Measurements from ENCODE around the gene ANO4.
"Not testable (repeated sequence)": the region's sequence is repeated elsewhere in the genome, so short reads cannot be mapped to it uniquely, and the experiment has no call there.

ANO4 gene

GRCh38 chr12:101051151-101051550 lies 256.6 kb downstream of the ANO4 start:
- no peaks in the 10 kb centered on the region for H3K9me3 ChIP-seq (ENCODE audit: low read depth, low read length)
- H3K4me3 ChIP-seq, result no peak overlapping the region
- TF ChIP-seq POLR2AphosphoS5 (IDR thresholded peaks at IDR 0.05; ENCODE audit: borderline replicate concordance, low read depth, low read length) (no peak), FOXP2 (optimal IDR thresholded peaks at IDR 0.05; ENCODE audit: control extremely low read depth, extremely low read length, insufficient read depth) (no peak), EZH2 (IDR thresholded peaks at IDR 0.05) (no peak)
- H3K27ac ChIP-seq, result no peak overlapping the region
- no peaks in the 10 kb centered on the region for H3K36me3 ChIP-seq (ENCODE audit: insufficient read depth, low read length)
- no peak overlapping the region for H3K9ac ChIP-seq (ENCODE audit: insufficient read length)
- DNase-seq (ENCODE audit: low read depth, low spot score), result no peak

- no peak for DNase-seq (ENCODE audit: low read depth, low spot score)
- Histone ChIP-seq H3K9ac (ENCODE audit: insufficient read length) (no peak overlapping the region), H3K27ac (no peak overlapping the region)
These were observed 257.4 kb downstream of the ANO4 start for GRCh38 chr12:101051901-101052550.

GRCh38 chr12:101053203-101053602 lies 258.6 kb downstream of the ANO4 start:
- Histone ChIP-seq H3K9me3 (ENCODE audit: low read depth, low read length) (no peaks in the 10 kb centered on the region), H3K4me3 (no peak overlapping the region), H3K36me3 (ENCODE audit: insufficient read depth, low read length) (no peaks in the 10 kb centered on the region), H3K9ac (ENCODE audit: insufficient read length) (no peak overlapping the region), H3K27ac (no peak overlapping the region)
- DNase-seq (ENCODE audit: low read depth, low spot score), result no peak
- TF ChIP-seq EZH2 (IDR thresholded peaks at IDR 0.05) (no peak), FOXP2 (optimal IDR thresholded peaks at IDR 0.05; ENCODE audit: control extremely low read depth, extremely low read length, insufficient read depth) (no peak), POLR2AphosphoS5 (IDR thresholded peaks at IDR 0.05; ENCODE audit: borderline replicate concordance, low read depth, low read length) (no peak)

More at GRCh38 chr12:101051901-101052550, 257.4 kb downstream of the ANO4 start:
- no peak for TF ChIP-seq POLR2AphosphoS5 (IDR thresholded peaks at IDR 0.05; ENCODE audit: borderline replicate concordance, low read depth, low read length)
- TF ChIP-seq EZH2 (IDR thresholded peaks at IDR 0.05), result no peak
- no peak for TF ChIP-seq FOXP2 (optimal IDR thresholded peaks at IDR 0.05; ENCODE audit: control extremely low read depth, extremely low read length, insufficient read depth)
- Histone ChIP-seq H3K4me3 (no peak overlapping the region), H3K36me3 (ENCODE audit: insufficient read depth, low read length) (no peaks in the 10 kb centered on the region), H3K9me3 (ENCODE audit: low read depth, low read length) (no peaks in the 10 kb centered on the region)

GRCh38 chr12:101055940-101056339 lies 261.4 kb downstream of the ANO4 start:
- TF ChIP-seq POLR2AphosphoS5 (IDR thresholded peaks at IDR 0.05; ENCODE audit: borderline replicate concordance, low read depth, low read length) (no peak), FOXP2 (optimal IDR thresholded peaks at IDR 0.05; ENCODE audit: control extremely low read depth, extremely low read length, insufficient read depth) (no peak), EZH2 (IDR thresholded peaks at IDR 0.05) (no peak)
- Histone ChIP-seq H3K9me3 (ENCODE audit: low read depth, low read length) (no peaks in the 10 kb centered on the region), H3K4me3 (no peak overlapping the region), H3K9ac (ENCODE audit: insufficient read length) (no peak overlapping the region), H3K27ac (no peak overlapping the region), H3K36me3 (ENCODE audit: insufficient read depth, low read length) (no peaks in the 10 kb centered on the region)
- DNase-seq (ENCODE audit: low read depth, low spot score), result no peak

GRCh38 chr12:101062508-101062907 lies 267.9 kb downstream of the ANO4 start:
- not testable (repeated sequence) for H3K27ac ChIP-seq; H3K9me3 ChIP-seq (ENCODE audit: low read depth, low read length); H3K9ac ChIP-seq (ENCODE audit: insufficient read length); H3K4me3 ChIP-seq; H3K36me3 ChIP-seq (ENCODE audit: insufficient read depth, low read length); DNase-seq (ENCODE audit: low read depth, low spot score)

GRCh38 chr12:101064721-101065120 lies 270.1 kb downstream of the ANO4 start:
- Histone ChIP-seq H3K9me3 (ENCODE audit: low read depth, low read length) (no peaks in the 10 kb centered on the region), H3K4me3 (no peak overlapping the region), H3K27ac (no peak overlapping the region), H3K36me3 (ENCODE audit: insufficient read depth, low read length) (no peaks in the 10 kb centered on the region), H3K9ac (ENCODE audit: insufficient read length) (no peak overlapping the region)
- TF ChIP-seq FOXP2 (optimal IDR thresholded peaks at IDR 0.05; ENCODE audit: control extremely low read depth, extremely low read length, insufficient read depth) (no peak), POLR2AphosphoS5 (IDR thresholded peaks at IDR 0.05; ENCODE audit: borderline replicate concordance, low read depth, low read length) (no peak), EZH2 (IDR thresholded peaks at IDR 0.05) (no peak)
- DNase-seq (ENCODE audit: low read depth, low spot score), result no peak

- H3K9me3 ChIP-seq (ENCODE audit: low read depth, low read length), result no peaks in the 10 kb centered on the region
- H3K9ac ChIP-seq (ENCODE audit: insufficient read length), result no peak overlapping the region
- H3K27ac ChIP-seq, result no peak overlapping the region
- no peak for DNase-seq (ENCODE audit: low read depth, low spot score)
- no peak for TF ChIP-seq FOXP2 (optimal IDR thresholded peaks at IDR 0.05; ENCODE audit: control extremely low read depth, extremely low read length, insufficient read depth)
- no peak for TF ChIP-seq POLR2AphosphoS5 (IDR thresholded peaks at IDR 0.05; ENCODE audit: borderline replicate concordance, low read depth, low read length)
- TF ChIP-seq EZH2 (IDR thresholded peaks at IDR 0.05), result no peak
- H3K36me3 ChIP-seq (ENCODE audit: insufficient read depth, low read length), result no peaks in the 10 kb centered on the region
- no peak overlapping the region for H3K4me3 ChIP-seq
These were observed 271.9 kb downstream of the ANO4 start for GRCh38 chr12:101066489-101066888.

GRCh38 chr12:101068402-101068801 lies 273.8 kb downstream of the ANO4 start:
- Histone ChIP-seq H3K27ac (no peak overlapping the region), H3K4me3 (no peak overlapping the region), H3K9me3 (ENCODE audit: low read depth, low read length) (no peaks in the 10 kb centered on the region), H3K9ac (ENCODE audit: insufficient read length) (no peak overlapping the region), H3K36me3 (ENCODE audit: insufficient read depth, low read length) (no peaks in the 10 kb centered on the region)
- no peak for DNase-seq (ENCODE audit: low read depth, low spot score)
- TF ChIP-seq FOXP2 (optimal IDR thresholded peaks at IDR 0.05; ENCODE audit: control extremely low read depth, extremely low read length, insufficient read depth), result no peak
- TF ChIP-seq EZH2 (IDR thresholded peaks at IDR 0.05), result no peak
- TF ChIP-seq POLR2AphosphoS5 (IDR thresholded peaks at IDR 0.05; ENCODE audit: borderline replicate concordance, low read depth, low read length), result no peak

- H3K4me3 ChIP-seq, result no peak overlapping the region
- no peak overlapping the region for H3K9ac ChIP-seq (ENCODE audit: insufficient read length)
- H3K27ac ChIP-seq, result no peak overlapping the region
- TF ChIP-seq FOXP2 (optimal IDR thresholded peaks at IDR 0.05; ENCODE audit: control extremely low read depth, extremely low read length, insufficient read depth) (no peak), EZH2 (IDR thresholded peaks at IDR 0.05) (no peak), POLR2AphosphoS5 (IDR thresholded peaks at IDR 0.05; ENCODE audit: borderline replicate concordance, low read depth, low read length) (no peak)
- no peaks in the 10 kb centered on the region for H3K9me3 ChIP-seq (ENCODE audit: low read depth, low read length)
- no peak for DNase-seq (ENCODE audit: low read depth, low spot score)
- H3K36me3 ChIP-seq (ENCODE audit: insufficient read depth, low read length), result no peaks in the 10 kb centered on the region
These were observed 274.3 kb downstream of the ANO4 start for GRCh38 chr12:101068836-101069235.
